Smooth muscle cell (in vitro differentiated cells): ENCODE results near the gene ESPN. TPM values are rescaled to one million over a fixed set of nuclear protein-coding genes. Genes with fewer than 3 reads are reported as not detected.

Experiments
- DNase-seq: peaks from one replicate; lab custom pipeline; 2025; ENCODE audit not compliant: unreplicated experiment; lab: John Stamatoyannopoulos, UW
- H2AFZ ChIP-seq: fragments of 200-600 bp; sonication (generic); 2 replicates; pipeline ENCODE4 v1.6.0; 2016; ENCODE audit warnings: antibody characterized with exemption, low read depth, mild to moderate bottlenecking
- H3F3A ChIP-seq: fragments of 200-600 bp; sonication (generic); 2 replicates; pipeline ENCODE4 v1.6.0; 2017; ENCODE audit warnings: antibody characterized with exemption, low read depth
- H3K27ac ChIP-seq: fragments of 200-600 bp; sonication (generic); 2 replicates; pipeline ENCODE4 v1.5.1; 2016; ENCODE audit warnings: low read depth, mild to moderate bottlenecking
- H3K27me3 ChIP-seq: fragments of 200-600 bp; sonication (generic); 2 replicates; pipeline ENCODE4 v1.6.1; 2016; ENCODE audit warnings: low read depth, mild to moderate bottlenecking
- H3K36me3 ChIP-seq: fragments of 200-600 bp; sonication (generic); 2 replicates; pipeline ENCODE4 v1.5.1; 2016; ENCODE audit warnings: low read depth
- H3K4me1 ChIP-seq: fragments of 200-600 bp; sonication (generic); 2 replicates; pipeline ENCODE4 v1.5.1; 2016; ENCODE audit warnings: low read depth
- H3K4me2 ChIP-seq: fragments of 200-600 bp; sonication (generic); 2 replicates; pipeline ENCODE4 v1.6.0; 2016; ENCODE audit warnings: mild to moderate bottlenecking
- H3K4me3 ChIP-seq: fragments of 200-600 bp; sonication (generic); 2 replicates; pipeline ENCODE4 v1.5.1; 2016; ENCODE audit warnings: mild to moderate bottlenecking
- H3K79me2 ChIP-seq: fragments of 200-600 bp; sonication (generic); 2 replicates; pipeline ENCODE4 v1.6.0; 2016; ENCODE audit warnings: low read depth, mild to moderate bottlenecking
- H3K9ac ChIP-seq: fragments of 200-600 bp; sonication (generic); 2 replicates; pipeline ENCODE4 v1.6.0; 2016; ENCODE audit warnings: low read depth
- H3K9me3 ChIP-seq: fragments of 200-600 bp; sonication (generic); replicated peaks from 2 replicates; pipeline ENCODE4 v1.5.1; 2016; ENCODE audit warnings: low read depth
- H4K20me1 ChIP-seq: fragments of 200-600 bp; sonication (generic); 2 replicates; pipeline ENCODE4 v1.6.0; 2016; ENCODE audit warnings: low read depth
- WGBS: methylation state at CpG from one replicate; pipeline ENCODE4 v1.1.7; 2016; ENCODE audit warnings: low lambda C conversion rate; 5-methylcytosine and 5-hydroxymethylcytosine counted together
- polyA plus RNA-seq: library from polyadenylated mRNA; unstranded; fragments of >200 nt; fragmentation: Nextera tagmentation; extraction: Ambion mirVana; gene quantifications from 2 replicates; pipeline ENCODE4 v1.2.1, GENCODE V29; 2016
- total RNA-seq: library from RNA; depleted of rRNA; stranded (reverse); fragments of >200 nt; gene quantifications from 2 replicates; pipeline ENCODE4 v1.2.3, GENCODE V29; 2014
- TF ChIP-seq, protein P1 (sequence below): fragments of 200-600 bp; sonication (generic); IDR thresholded peaks from 2 replicates; pipeline ENCODE4 v1.5.1; 2017; ENCODE audit warnings: borderline replicate concordance, mild to moderate bottlenecking, antibody characterized with exemption; ENCODE audit not compliant: insufficient read depth, poor library complexity, severe bottlenecking

Gene ESPN
- total and polyA plus RNA-seq, 2 experiments from 2014 or later = 1.1 TPM; not detected in 1

DNA sequence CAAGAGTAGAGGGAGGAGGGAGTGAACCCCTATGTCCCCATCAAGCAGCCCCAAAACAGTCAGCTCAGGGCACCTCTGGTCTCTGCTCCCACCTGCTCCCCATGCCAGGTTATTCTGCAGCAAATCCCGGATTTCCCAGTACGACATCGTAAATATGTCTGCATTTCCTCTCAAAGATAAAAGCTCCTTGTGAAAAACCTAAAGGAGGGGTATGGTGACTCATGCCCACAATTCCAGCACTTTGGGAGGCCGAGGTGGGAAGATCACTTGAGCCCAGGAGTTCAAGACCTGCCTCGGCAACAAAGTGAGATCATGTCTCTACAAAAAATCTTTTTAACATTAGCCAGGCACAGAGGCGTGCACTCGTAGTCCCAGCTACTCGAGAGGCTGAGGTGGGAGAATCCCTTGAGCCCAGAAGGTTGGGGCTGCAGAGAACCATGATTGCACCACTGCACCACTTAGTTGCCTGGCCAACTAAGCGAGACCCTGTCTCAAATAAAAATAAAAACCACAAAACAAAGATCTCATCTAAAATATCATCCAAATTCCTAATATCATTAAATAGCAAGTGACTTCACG, 38.1 kb upstream of the ESPN start:
- no peaks in the 10 kb centered on the region for H3K27me3 ChIP-seq
- H3K4me2 ChIP-seq = peak overlapping the region; percentile 64
- H3K4me3 ChIP-seq = no peak overlapping the region
- WGBS = 27% methylated on average over 10 of the region's 10 CpGs
- H4K20me1 ChIP-seq = peaks cover 24% of the 10 kb centered on the region
- H3K9me3 ChIP-seq = no peaks in the 10 kb centered on the region
- peaks cover 33% of the 10 kb centered on the region for H3K79me2 ChIP-seq
- TF ChIP-seq, protein P1, sequence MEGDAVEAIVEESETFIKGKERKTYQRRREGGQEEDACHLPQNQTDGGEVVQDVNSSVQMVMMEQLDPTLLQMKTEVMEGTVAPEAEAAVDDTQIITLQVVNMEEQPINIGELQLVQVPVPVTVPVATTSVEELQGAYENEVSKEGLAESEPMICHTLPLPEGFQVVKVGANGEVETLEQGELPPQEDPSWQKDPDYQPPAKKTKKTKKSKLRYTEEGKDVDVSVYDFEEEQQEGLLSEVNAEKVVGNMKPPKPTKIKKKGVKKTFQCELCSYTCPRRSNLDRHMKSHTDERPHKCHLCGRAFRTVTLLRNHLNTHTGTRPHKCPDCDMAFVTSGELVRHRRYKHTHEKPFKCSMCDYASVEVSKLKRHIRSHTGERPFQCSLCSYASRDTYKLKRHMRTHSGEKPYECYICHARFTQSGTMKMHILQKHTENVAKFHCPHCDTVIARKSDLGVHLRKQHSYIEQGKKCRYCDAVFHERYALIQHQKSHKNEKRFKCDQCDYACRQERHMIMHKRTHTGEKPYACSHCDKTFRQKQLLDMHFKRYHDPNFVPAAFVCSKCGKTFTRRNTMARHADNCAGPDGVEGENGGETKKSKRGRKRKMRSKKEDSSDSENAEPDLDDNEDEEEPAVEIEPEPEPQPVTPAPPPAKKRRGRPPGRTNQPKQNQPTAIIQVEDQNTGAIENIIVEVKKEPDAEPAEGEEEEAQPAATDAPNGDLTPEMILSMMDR = no peak
- no peak overlapping the region for H2AFZ ChIP-seq
- peaks cover 10% of the 10 kb centered on the region for H3K4me1 ChIP-seq
- no peaks in the 10 kb centered on the region for H3F3A ChIP-seq
- DNase-seq = no peak
- peak overlapping the region; percentile 16 for H3K27ac ChIP-seq
- H3K36me3 ChIP-seq = no peaks in the 10 kb centered on the region
- no peak overlapping the region for H3K9ac ChIP-seq

DNA sequence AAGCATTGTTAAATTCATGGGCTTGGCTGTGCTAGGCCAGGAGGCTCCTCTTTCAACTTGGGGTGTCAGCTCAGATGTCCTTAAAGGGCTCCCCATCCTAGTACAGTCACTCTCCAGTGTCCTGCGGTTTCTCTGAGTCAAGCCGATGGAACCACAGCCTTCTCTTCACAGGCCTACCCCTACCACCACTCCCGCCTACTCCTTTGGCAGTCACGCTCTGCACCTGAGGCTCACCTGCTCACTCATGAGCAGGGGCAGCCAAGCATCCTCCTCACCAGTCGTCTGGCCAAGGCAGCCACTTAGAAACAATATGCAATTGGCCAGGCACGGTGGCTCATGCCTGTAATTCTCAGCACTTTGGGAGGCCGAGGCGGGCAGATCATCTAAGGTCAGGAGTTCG, 34.6 kb upstream of the ESPN start:
- H3F3A ChIP-seq = no peaks in the 10 kb centered on the region
- no peaks in the 10 kb centered on the region for H3K27me3 ChIP-seq
- H3K79me2 ChIP-seq = peaks cover 25% of the 10 kb centered on the region
- no peak overlapping the region for H3K27ac ChIP-seq
- no peak overlapping the region for H2AFZ ChIP-seq
- no peak overlapping the region for H3K4me2 ChIP-seq
- H4K20me1 ChIP-seq = peaks cover 22% of the 10 kb centered on the region
- H3K9ac ChIP-seq = no peak overlapping the region
- H3K4me1 ChIP-seq = peaks cover 19% of the 10 kb centered on the region
- no peak for DNase-seq
- TF ChIP-seq, protein P1 = no peak
- WGBS = 93% methylated on average over 9 of the region's 9 CpGs
- H3K36me3 ChIP-seq = no peaks in the 10 kb centered on the region
- no peaks in the 10 kb centered on the region for H3K9me3 ChIP-seq
- H3K4me3 ChIP-seq = no peak overlapping the region

DNA sequence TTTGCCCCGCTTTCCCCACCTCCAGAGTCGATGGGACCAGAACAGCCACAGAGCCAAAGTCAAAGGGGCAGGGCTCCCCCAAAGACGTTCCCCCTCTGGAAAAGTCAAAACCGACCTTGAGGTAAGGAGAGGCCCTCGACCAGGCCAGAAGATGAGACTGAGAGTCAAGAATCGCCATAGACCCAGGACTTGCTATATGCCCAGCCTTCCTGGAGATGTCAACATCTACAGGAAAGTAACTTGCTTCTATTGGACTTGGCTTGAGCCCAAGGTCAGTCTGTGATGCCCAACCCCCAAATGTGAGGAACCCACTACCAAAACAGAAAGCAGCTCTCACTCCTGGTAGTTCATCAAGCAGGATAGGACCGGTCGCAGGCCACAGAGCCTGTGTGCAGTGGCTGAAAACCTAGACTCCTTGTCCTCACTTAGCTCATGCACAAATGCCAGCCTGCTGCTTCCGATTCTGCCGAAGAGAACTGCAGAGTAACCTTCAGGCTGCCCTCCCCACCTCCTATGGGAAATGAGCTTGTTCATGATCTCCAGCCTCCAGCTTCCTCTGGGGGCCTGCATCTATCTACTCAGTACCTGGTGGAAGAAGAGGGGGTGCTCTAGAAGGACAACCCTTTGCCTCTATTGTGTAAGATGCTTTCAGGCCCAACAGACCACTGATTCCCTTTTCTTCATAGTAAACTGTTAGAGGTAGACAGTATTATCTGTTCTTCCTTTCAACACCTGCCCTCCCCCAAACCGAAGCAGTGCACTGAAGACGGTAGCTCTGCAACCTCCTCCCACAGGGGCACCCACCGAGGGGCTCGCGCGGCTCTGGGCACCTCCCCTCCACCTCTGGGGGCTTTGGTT, 32.4 kb upstream of the ESPN start:
- no peak for DNase-seq
- Histone ChIP-seq H2AFZ (peak overlapping the region; percentile 66), H3K4me3 (peak overlapping the region; percentile 87), H3K4me1 (peaks cover 9% of the 10 kb centered on the region), H3K79me2 (peaks cover 25% of the 10 kb centered on the region), H3K9me3 (no peaks in the 10 kb centered on the region), H3K4me2 (peak overlapping the region; percentile 97), H3F3A (no peaks in the 10 kb centered on the region), H3K27ac (no peak overlapping the region), H3K36me3 (no peaks in the 10 kb centered on the region), H3K9ac (no peak overlapping the region), H3K27me3 (no peaks in the 10 kb centered on the region), H4K20me1 (peaks cover 5% of the 10 kb centered on the region)
- TF ChIP-seq, protein P1 = no peak
- 48% methylated on average over 16 of the region's 16 CpGs for WGBS
